Parathyroid adenoma (tissue), 2 donors: ENCODE measurements around the gene NAV1.

Source experiments
- H2AFZ ChIP-seq: fragments of 300-600 bp; sonication (generic); one replicate; pipeline ENCODE4 v1.7.0; 2017; ENCODE audit warnings: antibody characterized with exemption, mild to moderate bottlenecking
- H3K27ac ChIP-seq: fragments of 300-600 bp; sonication (generic); one replicate; pipeline ENCODE4 v1.7.0; 2017
- H3K27me3 ChIP-seq: fragments of 300-600 bp; sonication (generic); one replicate; pipeline ENCODE4 v1.7.0; 2017; ENCODE audit warnings: low read length; ENCODE audit not compliant: control insufficient read depth, insufficient read depth
- H3K36me3 ChIP-seq: fragments of 300-600 bp; sonication (generic); one replicate; pipeline ENCODE4 v1.7.0; 2017; ENCODE audit warnings: low read length; ENCODE audit not compliant: control insufficient read depth, insufficient read depth
- H3K4me1 ChIP-seq: fragments of 300-600 bp; sonication (generic); one replicate; pipeline ENCODE4 v1.7.0; 2017; ENCODE audit warnings: control low read depth
- H3K4me2 ChIP-seq: fragments of 300-600 bp; sonication (generic); one replicate; pipeline ENCODE4 v1.7.0; 2017; ENCODE audit warnings: low read length
- H3K4me3 ChIP-seq: fragments of 300-600 bp; sonication (generic); one replicate; pipeline ENCODE4 v1.7.0; 2017; ENCODE audit warnings: low read depth, low read length
- H3K79me2 ChIP-seq: fragments of 300-600 bp; sonication (generic); one replicate; pipeline ENCODE4 v1.7.0; 2017; ENCODE audit warnings: control low read depth
- H3K9ac ChIP-seq: fragments of 300-600 bp; sonication (generic); one replicate; pipeline ENCODE4 v1.7.0; 2017; ENCODE audit warnings: mild to moderate bottlenecking
- H3K9me3 ChIP-seq: fragments of 300-600 bp; sonication (generic); one replicate; pipeline ENCODE4 v1.7.0; 2017; ENCODE audit warnings: low read length; ENCODE audit not compliant: control insufficient read depth
- CTCF ChIP-seq: fragments of 300-600 bp; sonication (generic); IDR thresholded peaks from one replicate; pipeline ENCODE4 v1.7.0; 2017; ENCODE audit warnings: antibody characterized with exemption, mild to moderate bottlenecking
- donor health status: primary hyperparathyroidism.

NAV1 gene

GRCh38 chr1:201504799-201505502 is 34.0 kb upstream of the NAV1 start:
- Histone ChIP-seq H3K27ac (peak overlapping the region; percentile 99), H3K4me2 (peak overlapping the region; percentile 93), H3K9ac (no peak overlapping the region), H3K27me3 (no peaks in the 10 kb centered on the region), H3K79me2 (peaks cover 23% of the 10 kb centered on the region), H3K36me3 (no peaks in the 10 kb centered on the region), H3K4me3 (peak overlapping the region; percentile 81), H3K4me1 (peaks cover 62% of the 10 kb centered on the region), H3K9me3 (no peaks in the 10 kb centered on the region), H2AFZ (no peak overlapping the region)
- no peak for TF ChIP-seq CTCF

GRCh38 chr1:201505503-201505890 is 33.4 kb upstream of the NAV1 start:
- no peak overlapping the region for H2AFZ ChIP-seq
- no peak overlapping the region for H3K9ac ChIP-seq
- H3K9me3 ChIP-seq: no peaks in the 10 kb centered on the region
- peak overlapping the region; percentile 81 for H3K4me3 ChIP-seq
- no peaks in the 10 kb centered on the region for H3K27me3 ChIP-seq
- no peak for TF ChIP-seq CTCF
- peak overlapping the region; percentile 93 for H3K4me2 ChIP-seq
- H3K4me1 ChIP-seq: peaks cover 56% of the 10 kb centered on the region
- peaks cover 18% of the 10 kb centered on the region for H3K79me2 ChIP-seq
- H3K36me3 ChIP-seq: no peaks in the 10 kb centered on the region
- peak overlapping the region; percentile 99 for H3K27ac ChIP-seq

GRCh38 chr1:201506092-201506491 is 32.8 kb upstream of the NAV1 start:
- Histone ChIP-seq H3K4me1 (peaks cover 53% of the 10 kb centered on the region), H3K27ac (peak overlapping the region; percentile 99), H3K36me3 (no peaks in the 10 kb centered on the region), H3K4me3 (peak overlapping the region; percentile 81), H2AFZ (no peak overlapping the region), H3K4me2 (peak overlapping the region; percentile 93), H3K9ac (peak overlapping the region; percentile 46), H3K79me2 (peaks cover 13% of the 10 kb centered on the region), H3K27me3 (no peaks in the 10 kb centered on the region), H3K9me3 (no peaks in the 10 kb centered on the region)
- TF ChIP-seq CTCF: no peak

GRCh38 chr1:201506557-201507359 is 32.2 kb upstream of the NAV1 start, which contains the start of gene CSRP1:
CSRP1 (minus strand) TSS chr1:201507123; CDS start chr1:201496303, 10,820 bp downstream.
- H3K4me3 ChIP-seq: peak within 1 kb of the TSS; percentile 81
- no peaks in the 10 kb centered on the region for H3K36me3 ChIP-seq
- H3K9ac ChIP-seq: peak within 1 kb of the TSS; percentile 76
- peak within 1 kb of the TSS; percentile 93 for H3K4me2 ChIP-seq
- peaks cover 50% of the 10 kb centered on the region for H3K4me1 ChIP-seq
- peak within 1 kb of the TSS; percentile 99 for H3K27ac ChIP-seq
- H3K9me3 ChIP-seq: no peaks in the 10 kb centered on the region
- H2AFZ ChIP-seq: peak within 1 kb of the TSS; percentile 69
- H3K27me3 ChIP-seq: no peaks in the 10 kb centered on the region
- peaks cover 13% of the 10 kb centered on the region for H3K79me2 ChIP-seq
- TF ChIP-seq CTCF: no peak
